Measurements from ENCODE around the gene RNF227. TPM values are rescaled to one million over a fixed set of nuclear protein-coding genes. Genes with fewer than 3 reads are reported as not detected.

The RNF227 gene
- total RNA-seq, 4 donors from 2014 or later = 0.94 to 8.6 (median 5.7) TPM

DNA sequence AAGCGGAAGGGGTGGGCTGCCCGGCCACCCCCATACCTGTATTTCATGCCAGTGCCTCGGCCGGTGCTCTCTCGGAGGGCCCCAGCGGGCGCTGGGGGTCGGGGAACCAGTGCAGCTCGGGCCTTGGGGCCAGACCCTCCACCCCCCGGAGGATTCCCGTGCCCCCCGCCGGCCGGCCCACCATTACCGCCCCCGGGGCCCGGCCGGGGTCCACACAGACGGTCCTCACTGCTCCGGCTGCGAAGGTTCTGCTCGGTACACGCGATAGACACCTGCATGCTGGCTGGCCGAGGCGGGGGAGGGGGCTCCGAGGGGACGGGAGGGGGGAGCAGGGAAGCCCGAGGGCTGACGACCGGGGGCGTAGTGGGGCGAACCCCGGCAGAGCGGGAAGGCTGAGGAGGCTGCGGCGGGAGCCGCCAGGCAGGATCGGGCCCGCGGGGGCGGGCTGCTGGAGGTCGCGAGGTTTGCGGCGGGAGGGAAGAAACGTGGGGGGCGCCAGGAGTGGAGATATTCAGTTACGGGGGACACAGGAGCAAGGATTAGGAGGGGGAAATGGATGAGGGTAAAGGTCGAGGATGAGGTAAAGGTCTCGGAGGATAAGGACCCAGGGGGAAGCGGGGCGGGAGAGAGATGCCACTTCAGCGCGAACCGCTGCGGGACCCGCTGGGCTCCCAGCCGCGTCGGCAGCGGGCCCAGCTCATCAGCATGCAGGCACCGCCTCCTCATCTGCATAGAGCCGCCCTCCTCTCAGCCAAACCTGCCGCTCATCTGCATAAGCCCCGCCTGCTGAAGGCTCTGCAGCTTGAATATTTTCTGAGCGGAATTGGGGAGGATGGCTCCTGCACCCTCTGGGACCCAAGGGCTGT, 13.3 kb upstream of the RNF227 start, which contains the start of gene KCNAB3:
KCNAB3 (minus strand) TSS at position 699 of the 866 bp plus-strand sequence; CDS start at position 278, 421 bp downstream.
- DNase-seq = no peak
- H3K4me3 ChIP-seq = peak within 1 kb of the TSS; percentile 13 to 52 (median 28)

GRCh38 chr17:7927596-7927995, 11.5 kb upstream of the RNF227 start:
- no peaks in the 10 kb centered on the region for H3K9me3 ChIP-seq
- H3K27ac ChIP-seq = no peak overlapping the region
- peaks cover 14 to 38% (median 27%) of the 10 kb centered on the region in 3 donors for H3K4me1 ChIP-seq
- intact Hi-C loops (cut with DNase I) = no loop called here
- H3K36me3 ChIP-seq = peaks cover 0 to 8% (median 0%) of the 10 kb centered on the region in 3 donors
- TF ChIP-seq POLR2A (IDR thresholded peaks at IDR 0.05) = no peak
- no peak for TF ChIP-seq CTCF (IDR thresholded peaks at IDR 0.05)
- WGBS, 2 donors = 56 to 73% methylated on average over 2 to 3 of the region's 3 CpGs
- H3K4me3 ChIP-seq = no peak overlapping the region
- H3K27me3 ChIP-seq = peaks cover 0 to 4% (median 0%) of the 10 kb centered on the region in 4 donors
- no peak for DNase-seq

More for the DNA sequence above, 13.3 kb upstream of the RNF227 start, which contains the start of gene KCNAB3:
- 49 to 54% methylated on average over 32 to 36 of the region's 67 CpGs for WGBS, 2 donors
- Histone ChIP-seq H3K4me1 (peaks cover 19 to 47% (median 28%) of the 10 kb centered on the region in 3 donors), H3K9me3 (no peaks in the 10 kb centered on the region), H3K36me3 (peaks cover 0 to 8% (median 0%) of the 10 kb centered on the region in 3 donors), H3K27ac (no peak within 1 kb of the TSS), H3K27me3 (peaks cover 0 to 4% (median 0%) of the 10 kb centered on the region in 4 donors)
- intact Hi-C loops (cut with DNase I) = no loop called here
- no peak for TF ChIP-seq POLR2A (IDR thresholded peaks at IDR 0.05)
- no peak for TF ChIP-seq CTCF (IDR thresholded peaks at IDR 0.05)

- no peak for DNase-seq
- peak overlapping the region; percentile 49 to 81 (median 75) for H3K27ac ChIP-seq
- peaks cover 11 to 15% (median 14%) of the 10 kb centered on the region in 3 donors for H3K4me1 ChIP-seq
- H3K27me3 ChIP-seq = no peaks in the 10 kb centered on the region
- WGBS, 2 donors = 25 to 28% methylated on average over 15 to 18 of the region's 45 CpGs
- no peaks in the 10 kb centered on the region for H3K9me3 ChIP-seq
- intact Hi-C loops (cut with DNase I) = no loop called here
- H3K36me3 ChIP-seq = no peaks in the 10 kb centered on the region
- peak overlapping the region; percentile 34 to 68 (median 50) for H3K4me3 ChIP-seq
- TF ChIP-seq CTCF (IDR thresholded peaks at IDR 0.05) (no peak), POLR2A (IDR thresholded peaks at IDR 0.05) (peak in 1 of 4 donors; percentile 64)
Measured at GRCh38 chr17:7922845-7923628, 6.9 kb upstream of the RNF227 start.

DNA sequence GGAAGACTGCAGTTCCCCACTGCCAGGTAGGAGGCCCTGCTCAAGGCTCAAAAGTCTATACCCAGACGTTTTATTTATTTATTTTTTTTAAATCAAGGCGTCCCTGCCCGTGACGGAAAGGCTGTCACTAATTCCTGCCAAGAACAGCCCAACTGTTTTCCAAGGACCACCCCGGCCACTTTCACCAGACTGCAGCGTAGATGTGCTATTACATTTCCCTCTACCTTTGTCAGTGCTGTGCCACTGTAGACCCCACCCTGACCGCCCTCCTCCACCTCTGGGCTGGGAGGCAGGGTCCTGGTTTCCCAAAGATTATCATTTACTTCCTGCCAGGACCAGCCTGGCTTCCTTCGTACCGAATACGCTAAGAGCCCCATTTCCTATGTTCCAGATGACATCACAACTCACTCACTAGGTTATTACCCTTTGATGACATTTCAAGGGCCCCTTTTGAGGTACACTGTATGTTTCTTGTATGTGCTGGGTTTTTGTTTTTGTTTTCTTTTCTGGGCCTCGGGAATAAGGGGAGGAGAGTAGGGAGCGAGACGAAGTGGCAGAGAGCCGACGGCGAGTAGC, 6.3 kb upstream of the RNF227 start:
- Histone ChIP-seq H3K9me3 (no peaks in the 10 kb centered on the region), H3K4me1 (peaks cover 11 to 15% (median 14%) of the 10 kb centered on the region in 3 donors), H3K27me3 (no peaks in the 10 kb centered on the region), H3K4me3 (peak overlapping the region; percentile 34 to 68 (median 50)), H3K27ac (peak overlapping the region; percentile 49 to 81 (median 75)), H3K36me3 (no peaks in the 10 kb centered on the region)
- 33 to 49% methylated on average over 10 to 16 of the region's 16 CpGs for WGBS, 2 donors
- intact Hi-C loops (cut with DNase I) = no loop called here
- DNase-seq = no peak
- peak in 1 of 6 experiments; percentile 11 for TF ChIP-seq CTCF (IDR thresholded peaks at IDR 0.05)
- peak in 1 of 4 donors; percentile 20 for TF ChIP-seq POLR2A (IDR thresholded peaks at IDR 0.05)
